Measurements from ENCODE around the gene INPP4B. TPM values are rescaled to one million over a fixed set of nuclear protein-coding genes. Genes with fewer than 3 reads are reported as not detected.

Gene INPP4B
- total and polyA plus RNA-seq, 7 donors = 4.2 to 27.3 (median 17.2) TPM

GRCh38 chr4:142743121-142743825 lies 102.8 kb downstream of the INPP4B start:
- Histone ChIP-seq H3K27me3 (no peaks in the 10 kb centered on the region), H3K36me3 (no peaks in the 10 kb centered on the region), H3K4me3 (no peak overlapping the region), H3K4me1 (no peaks in the 10 kb centered on the region), H3K27ac (no peak overlapping the region), H3K9me3 (no peaks in the 10 kb centered on the region)
- intact Hi-C loops (cut with DNase I) = no loop called here
- no peak for DNase-seq
- TF ChIP-seq EP300 (IDR thresholded peaks at IDR 0.05) = no peak
- no peak for TF ChIP-seq POLR2A (IDR thresholded peaks at IDR 0.05)
- TF ChIP-seq POLR2AphosphoS5 (IDR thresholded peaks at IDR 0.05) = no peak
- no peak for TF ChIP-seq CTCF (IDR thresholded peaks at IDR 0.05)

GRCh38 chr4:142741995-142742394 lies 104.1 kb downstream of the INPP4B start:
- no peak for TF ChIP-seq POLR2AphosphoS5 (IDR thresholded peaks at IDR 0.05)
- TF ChIP-seq EP300 (IDR thresholded peaks at IDR 0.05) = no peak
- no peak for TF ChIP-seq POLR2A (IDR thresholded peaks at IDR 0.05)
- TF ChIP-seq CTCF (IDR thresholded peaks at IDR 0.05) = no peak
- no peak for DNase-seq
- Histone ChIP-seq H3K4me1 (no peaks in the 10 kb centered on the region), H3K27ac (no peak overlapping the region), H3K36me3 (no peaks in the 10 kb centered on the region), H3K27me3 (no peaks in the 10 kb centered on the region), H3K4me3 (no peak overlapping the region), H3K9me3 (no peaks in the 10 kb centered on the region)
- intact Hi-C loops (cut with DNase I) = no loop called here
- WGBS, 2 donors = 78 to 87% methylated on average over 1 of the region's 1 CpG

- no peak for DNase-seq
- 80 to 92% methylated on average over 2 of the region's 2 CpGs for WGBS, 2 donors
- H3K36me3 ChIP-seq = no peaks in the 10 kb centered on the region
- TF ChIP-seq POLR2A (IDR thresholded peaks at IDR 0.05) (no peak), CTCF (IDR thresholded peaks at IDR 0.05) (no peak), EP300 (IDR thresholded peaks at IDR 0.05) (no peak), POLR2AphosphoS5 (IDR thresholded peaks at IDR 0.05) (no peak)
- no peaks in the 10 kb centered on the region for H3K9me3 ChIP-seq
- no peak overlapping the region for H3K4me3 ChIP-seq
- no peaks in the 10 kb centered on the region for H3K27me3 ChIP-seq
- intact Hi-C loops (cut with DNase I) = no loop called here
- no peak overlapping the region for H3K27ac ChIP-seq
- H3K4me1 ChIP-seq = no peaks in the 10 kb centered on the region
These were observed 117.9 kb downstream of the INPP4B start for GRCh38 chr4:142728233-142728632.

- H3K27me3 ChIP-seq = no peaks in the 10 kb centered on the region
- no peaks in the 10 kb centered on the region for H3K36me3 ChIP-seq
- no peaks in the 10 kb centered on the region for H3K4me1 ChIP-seq
- intact Hi-C loops (cut with DNase I) = no loop called here
- 50 to 72% methylated on average over 3 of the region's 3 CpGs for WGBS, 2 donors
- no peaks in the 10 kb centered on the region for H3K9me3 ChIP-seq
- H3K4me3 ChIP-seq = no peak overlapping the region
- DNase-seq = no peak
- H3K27ac ChIP-seq = no peak overlapping the region
- TF ChIP-seq CTCF (IDR thresholded peaks at IDR 0.05) (no peak), POLR2AphosphoS5 (IDR thresholded peaks at IDR 0.05) (no peak), POLR2A (IDR thresholded peaks at IDR 0.05) (no peak), EP300 (IDR thresholded peaks at IDR 0.05) (no peak)
These were observed 119.0 kb downstream of the INPP4B start for GRCh38 chr4:142727149-142727548.

GRCh38 chr4:142725886-142726285 lies 120.2 kb downstream of the INPP4B start:
- Histone ChIP-seq H3K9me3 (no peaks in the 10 kb centered on the region), H3K27me3 (no peaks in the 10 kb centered on the region), H3K36me3 (no peaks in the 10 kb centered on the region), H3K4me1 (no peaks in the 10 kb centered on the region), H3K4me3 (no peak overlapping the region), H3K27ac (no peak overlapping the region)
- intact Hi-C loops (cut with DNase I) = no loop called here
- TF ChIP-seq POLR2AphosphoS5 (IDR thresholded peaks at IDR 0.05) (no peak), POLR2A (IDR thresholded peaks at IDR 0.05) (no peak), CTCF (IDR thresholded peaks at IDR 0.05) (no peak), EP300 (IDR thresholded peaks at IDR 0.05) (no peak)
- 76 to 81% methylated on average over 2 of the region's 2 CpGs for WGBS, 2 donors
- DNase-seq = no peak
